Activated naive CD8-positive, alpha-beta T cell treated with anti-CD3 and anti-CD28 coated beads, Interleukin-2, amount 10 ng/mL, durations not matched to agents 7 days and 5 days (primary cell): ENCODE data around the gene ALDH1A3. TPM values are rescaled to one million over a fixed set of nuclear protein-coding genes. Genes with fewer than 3 reads are reported as not detected.

Experiments
- ATAC-seq: fragments of 150-1000 bp; cut with Tn5 transposase; one replicate; pipeline ENCODE4 v1.10.0; 2021; ENCODE audit warnings: low read depth, moderate library complexity
- POLR2A ChIA-PET: fragments of 350-600 bp; sonication (Branson Sonifier 250); formaldehyde crosslinking; loops from one replicate; lab custom pipeline; 2021; ENCODE audit warnings: antibody characterized with exemption; lab: Charles Lee
- DNase-seq: peaks from one replicate; pipeline ENCODE4 v3.0.0; 2021
- H3K27ac Mint-ChIP-seq: one replicate; pipeline ENCODE4 v1.8.0; 2022; ENCODE audit warnings: mild to moderate bottlenecking, mixed read lengths
- H3K27me3 Mint-ChIP-seq: one replicate; pipeline ENCODE4 v1.8.0; 2022; ENCODE audit warnings: mild to moderate bottlenecking, moderate library complexity, mixed read lengths
- H3K36me3 Mint-ChIP-seq: one replicate; pipeline ENCODE4 v1.8.0; 2021; ENCODE audit warnings: mild to moderate bottlenecking, mixed read lengths
- H3K4me1 Mint-ChIP-seq: one replicate; pipeline ENCODE4 v1.8.0; 2021; ENCODE audit warnings: mixed read lengths
- H3K4me3 Mint-ChIP-seq: one replicate; pipeline ENCODE4 v1.8.0; 2022; ENCODE audit warnings: mild to moderate bottlenecking, moderate library complexity, mixed read lengths
- H3K9me3 Mint-ChIP-seq: one replicate; pipeline ENCODE4 v1.8.0; 2021; ENCODE audit warnings: mixed read lengths
- total RNA-seq, 2 experiments: library from RNA; stranded (reverse); gene quantifications; one replicate each; pipeline ENCODE4 v1.2.3, GENCODE V29; 2021

The ALDH1A3 gene
- total RNA-seq, 2 experiments from 2014 or later: not detected

DNA sequence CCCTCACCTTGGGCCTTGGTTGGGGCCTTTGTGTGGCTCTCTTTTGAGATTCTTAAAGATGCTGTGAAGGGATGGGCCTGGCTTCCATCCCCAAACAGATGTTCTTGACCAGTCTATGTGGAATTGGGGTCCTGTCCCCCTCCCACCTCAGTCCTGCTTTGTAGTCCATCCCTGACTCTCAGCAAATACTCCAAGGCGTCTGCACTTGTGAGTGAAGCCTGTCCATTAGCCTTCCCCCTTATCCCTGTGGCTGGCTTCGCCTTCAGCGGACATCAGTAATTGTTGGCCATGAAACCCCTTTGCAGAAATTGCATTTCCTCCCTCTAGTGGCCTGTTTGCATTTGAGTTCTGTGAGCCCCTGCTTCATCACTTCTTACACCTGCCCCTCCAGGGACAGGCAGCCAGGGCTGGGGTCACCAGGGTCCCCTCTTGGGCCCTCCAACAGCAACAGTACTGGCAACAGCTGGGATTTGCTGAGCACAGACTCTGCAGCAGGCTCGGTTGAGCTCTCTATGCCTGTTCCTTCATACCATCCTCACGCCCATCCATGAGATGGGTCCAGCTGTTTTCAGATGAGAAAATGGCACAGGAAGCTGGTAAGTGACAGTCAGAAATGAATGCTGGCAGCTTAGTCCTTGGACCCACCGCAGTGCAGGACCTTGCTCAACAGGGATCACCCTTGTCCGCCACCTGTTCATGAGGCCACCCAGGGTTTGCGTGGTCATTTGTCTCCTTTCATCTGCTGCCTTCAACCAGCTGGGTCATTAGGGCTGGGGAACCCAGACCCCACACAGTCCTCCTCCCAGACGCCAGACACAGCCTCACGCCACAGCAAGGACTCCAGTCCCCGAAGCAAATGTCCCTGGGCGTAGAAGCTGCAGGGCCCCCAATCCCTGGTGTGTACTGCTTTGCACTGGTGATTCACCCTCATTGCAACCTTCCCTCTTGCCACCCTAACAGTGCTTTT, 30.6 kb downstream of the ALDH1A3 start:
- Mint-ChIP-seq H3K9me3 (no peaks in the 10 kb centered on the region), H3K4me3 (no peak overlapping the region), H3K27me3 (peaks cover 36% of the 10 kb centered on the region), H3K27ac (no peak overlapping the region), H3K4me1 (no peaks in the 10 kb centered on the region), H3K36me3 (no peaks in the 10 kb centered on the region)
- DNase-seq (no peak), ATAC-seq (no peak)
- POLR2A ChIA-PET: no interaction called here

DNA sequence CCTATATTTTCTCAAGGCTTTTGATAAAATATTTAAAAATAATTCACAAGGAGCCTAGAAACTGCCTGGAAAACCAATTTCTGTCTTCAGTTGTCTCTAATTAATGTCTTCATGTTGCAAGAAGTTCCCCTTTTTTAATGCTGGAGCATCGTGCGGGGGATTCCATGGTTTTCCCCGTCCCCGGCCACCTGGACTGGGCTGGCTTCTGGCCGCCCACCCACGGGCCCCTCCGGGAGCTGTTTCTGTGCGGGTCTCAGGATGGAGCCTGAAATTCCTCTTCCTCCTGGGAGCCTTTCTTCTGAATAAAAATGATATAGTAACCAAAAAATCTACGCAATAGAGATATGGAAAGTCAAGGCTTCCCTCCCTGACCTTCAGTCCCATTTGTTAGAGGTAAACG, 31.5 kb downstream of the ALDH1A3 start:
- no peaks in the 10 kb centered on the region for H3K4me1 Mint-ChIP-seq
- peaks cover 33% of the 10 kb centered on the region for H3K27me3 Mint-ChIP-seq
- H3K36me3 Mint-ChIP-seq: no peaks in the 10 kb centered on the region
- H3K4me3 Mint-ChIP-seq: no peak overlapping the region
- no peak for DNase-seq
- ATAC-seq: no peak
- POLR2A ChIA-PET: no interaction called here
- H3K27ac Mint-ChIP-seq: no peak overlapping the region
- H3K9me3 Mint-ChIP-seq: no peaks in the 10 kb centered on the region

DNA sequence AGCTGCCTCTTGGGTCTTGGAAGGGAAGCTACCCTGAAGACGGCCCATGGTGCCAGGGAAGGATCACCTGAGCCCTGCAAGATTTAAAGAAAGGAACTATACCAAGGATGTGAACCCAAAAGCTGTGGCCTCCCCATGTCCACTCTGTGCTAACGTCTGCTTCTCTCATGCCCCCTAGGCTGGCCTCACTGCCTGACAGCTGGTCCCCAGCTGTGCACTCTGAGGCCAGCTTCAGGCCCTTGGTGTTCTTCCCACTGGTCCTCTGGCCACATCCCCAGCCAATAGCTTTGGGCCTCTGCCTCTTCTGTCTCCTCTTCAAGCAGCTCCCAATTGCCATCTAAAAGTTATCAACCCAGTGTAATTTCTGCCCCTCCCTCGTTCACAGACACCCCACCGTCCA, 34.3 kb downstream of the ALDH1A3 start:
- DNase-seq (no peak), ATAC-seq (no peak)
- Mint-ChIP-seq H3K4me1 (peaks cover 5% of the 10 kb centered on the region), H3K27ac (no peak overlapping the region), H3K36me3 (no peaks in the 10 kb centered on the region), H3K4me3 (no peak overlapping the region), H3K27me3 (peaks cover 46% of the 10 kb centered on the region), H3K9me3 (no peaks in the 10 kb centered on the region)
- POLR2A ChIA-PET: no interaction called here

DNA sequence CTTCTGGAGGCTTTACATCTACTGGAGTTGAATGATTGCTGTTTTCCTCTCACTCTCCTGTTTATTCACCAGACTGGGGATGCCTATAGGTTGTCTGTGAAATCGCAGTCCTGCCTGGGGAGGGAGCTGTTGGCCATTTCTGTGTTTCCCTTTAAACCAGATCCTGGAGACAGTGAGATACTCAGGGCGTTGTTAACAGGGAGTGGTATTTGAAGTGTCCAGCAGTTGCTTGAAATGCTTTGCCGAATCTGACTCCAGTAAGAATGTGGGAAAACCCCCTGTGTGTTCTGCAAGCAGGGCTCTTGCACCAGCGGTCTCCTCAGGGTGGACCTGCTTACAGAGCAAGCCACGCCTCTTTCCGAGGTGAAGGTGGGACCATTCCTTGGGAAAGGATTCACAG, 35.2 kb downstream of the ALDH1A3 start:
- POLR2A ChIA-PET: no interaction called here
- H3K27ac Mint-ChIP-seq: no peak overlapping the region
- ATAC-seq (no peak), DNase-seq (no peak)
- H3K27me3 Mint-ChIP-seq: peaks cover 48% of the 10 kb centered on the region
- H3K9me3 Mint-ChIP-seq: no peaks in the 10 kb centered on the region
- no peak overlapping the region for H3K4me3 Mint-ChIP-seq
- H3K4me1 Mint-ChIP-seq: peaks cover 6% of the 10 kb centered on the region
- no peaks in the 10 kb centered on the region for H3K36me3 Mint-ChIP-seq

DNA sequence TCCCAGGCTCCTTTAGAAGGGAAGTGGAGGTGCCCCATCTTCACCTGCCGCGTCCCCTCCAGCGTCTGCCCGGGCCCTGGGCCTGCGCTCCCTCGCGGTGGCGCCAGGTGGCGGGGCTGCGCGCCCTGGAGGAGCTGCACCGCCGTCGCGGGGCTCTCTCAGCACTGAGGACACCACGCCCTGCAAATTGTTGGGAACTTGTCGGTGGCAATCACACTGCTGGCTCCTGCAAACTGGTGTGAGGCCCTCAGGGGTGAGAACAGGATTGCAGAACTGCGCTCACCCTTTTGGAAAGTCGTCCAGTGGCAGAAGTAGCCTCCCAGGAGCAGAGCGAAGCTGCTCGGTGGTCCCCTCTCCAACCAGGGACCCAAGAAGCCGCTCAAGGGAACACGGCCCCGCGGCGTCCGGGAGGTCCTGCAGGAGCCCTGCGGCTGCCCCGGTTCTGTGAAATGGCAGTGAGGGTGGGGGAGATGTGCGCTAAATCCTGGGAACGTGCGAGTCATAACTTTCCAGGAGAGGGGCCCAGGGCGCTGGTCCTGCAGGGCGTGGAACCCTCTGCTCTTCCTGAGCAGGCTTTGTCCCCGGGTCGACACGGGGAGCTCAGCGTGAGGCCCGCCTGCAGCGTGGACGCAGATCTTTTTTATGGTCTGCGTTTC, 38.5 kb downstream of the ALDH1A3 start:
- peak overlapping the region; percentile 82 for H3K4me3 Mint-ChIP-seq
- DNase-seq: peak; percentile 88

DNA sequence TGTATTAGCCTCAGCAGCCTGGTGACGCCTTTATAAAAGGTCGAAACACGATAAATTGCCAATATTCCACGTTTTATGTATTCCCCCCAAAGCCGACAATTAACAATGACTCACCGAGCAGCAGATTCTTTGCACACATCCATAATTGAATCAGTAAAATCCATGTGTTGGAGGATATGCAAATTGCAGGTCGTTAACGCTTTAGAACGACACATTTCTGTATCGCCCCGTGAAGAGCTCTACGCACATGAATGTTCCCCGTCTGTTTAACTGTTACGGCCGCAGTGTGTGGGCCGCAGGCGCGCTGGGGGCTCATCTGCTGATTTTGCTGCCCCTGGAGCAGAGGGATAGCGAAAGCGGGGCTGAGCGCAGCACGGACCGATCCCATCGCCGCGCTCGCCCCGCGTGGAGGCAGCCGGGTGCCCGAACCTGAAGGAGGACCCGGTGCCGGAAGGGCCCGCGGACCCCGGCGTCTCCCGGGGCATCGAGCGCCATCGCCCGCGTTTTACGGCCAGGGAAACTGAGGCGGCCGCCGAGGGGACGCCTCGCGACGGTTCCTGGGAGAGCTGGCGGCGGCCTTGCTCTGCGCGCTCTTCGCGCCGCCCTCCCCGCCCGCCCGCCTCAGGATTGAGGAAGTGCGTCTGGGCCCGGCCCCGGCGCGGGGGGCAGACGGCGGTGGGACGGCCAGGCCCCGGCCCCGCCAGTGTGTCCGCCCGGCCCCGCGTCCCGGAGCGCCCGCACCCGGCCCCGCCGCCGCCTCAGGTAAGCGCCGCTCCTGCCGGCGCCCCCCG, 39.3 kb downstream of the ALDH1A3 start, which contains the start of gene LRRK1:
Gene LRRK1 (plus strand): TSS at position 668 of the 791 bp plus-strand sequence. CDS start 5,276 bp downstream, outside the sequence.
- ATAC-seq (peak; percentile 13), DNase-seq (peak; percentile 55)
- H3K27me3 Mint-ChIP-seq: peaks cover 64% of the 10 kb centered on the region
- peak within 1 kb of the TSS; percentile 82 for H3K4me3 Mint-ChIP-seq
- H3K36me3 Mint-ChIP-seq: no peaks in the 10 kb centered on the region
- H3K27ac Mint-ChIP-seq: no peak within 1 kb of the TSS
- H3K4me1 Mint-ChIP-seq: peaks cover 16% of the 10 kb centered on the region
- POLR2A ChIA-PET: no interaction called here
- H3K9me3 Mint-ChIP-seq: no peaks in the 10 kb centered on the region

More for the DNA sequence above, 38.5 kb downstream of the ALDH1A3 start:
- Mint-ChIP-seq H3K27me3 (peaks cover 67% of the 10 kb centered on the region), H3K9me3 (no peaks in the 10 kb centered on the region), H3K36me3 (no peaks in the 10 kb centered on the region), H3K27ac (no peak overlapping the region), H3K4me1 (peaks cover 16% of the 10 kb centered on the region)
- POLR2A ChIA-PET: no interaction called here
- ATAC-seq: peak; percentile 94

DNA sequence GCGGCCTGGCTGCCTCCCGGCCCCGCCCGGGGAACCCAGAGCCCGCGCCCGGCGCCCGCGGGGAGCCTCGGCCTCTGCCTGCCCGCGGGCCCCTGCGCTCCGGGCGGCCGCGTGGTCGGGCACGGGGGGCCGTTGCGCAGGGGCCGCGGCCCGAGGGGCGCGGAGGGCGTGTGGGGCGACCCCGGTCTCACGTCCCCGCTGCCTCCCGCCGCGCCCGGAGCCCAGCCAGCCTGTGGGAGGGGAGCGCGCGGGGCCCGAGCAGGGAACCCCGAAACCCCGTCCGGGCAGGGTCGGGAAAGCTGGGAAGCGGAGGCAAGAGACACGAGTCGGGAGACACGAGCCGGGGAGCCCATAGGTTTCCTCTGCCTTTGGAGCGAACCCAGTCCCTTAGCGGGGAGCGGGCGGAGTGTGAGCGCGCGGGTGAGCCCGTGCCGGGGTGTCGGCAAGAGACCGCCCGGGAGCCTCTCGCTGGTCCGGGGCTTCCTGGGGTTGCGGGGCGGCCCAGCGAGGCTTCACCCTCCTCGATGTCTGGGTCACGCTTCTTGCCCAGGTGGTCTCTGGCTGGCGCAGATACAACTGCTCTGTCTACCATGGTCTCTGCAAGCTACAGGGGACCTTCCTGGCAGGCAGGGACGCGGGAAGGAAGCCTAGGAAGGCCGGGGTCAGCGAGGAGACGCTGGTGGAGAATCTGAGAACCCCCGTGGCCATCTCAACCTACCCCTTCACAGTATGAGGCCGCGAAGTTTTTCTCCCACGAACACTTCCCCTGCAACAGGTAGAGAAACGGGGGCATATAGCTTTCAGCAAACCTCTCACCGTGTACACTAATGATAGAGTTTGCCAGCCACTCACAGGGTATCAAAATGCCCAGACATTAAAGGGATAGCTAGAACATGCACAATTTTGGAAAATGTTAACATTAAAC, 40.1 kb downstream of the ALDH1A3 start:
- POLR2A ChIA-PET: no interaction called here
- DNase-seq: peak; percentile 65
- peaks cover 16% of the 10 kb centered on the region for H3K4me1 Mint-ChIP-seq
- no peaks in the 10 kb centered on the region for H3K36me3 Mint-ChIP-seq
- H3K4me3 Mint-ChIP-seq: peak overlapping the region; percentile 46
- no peak overlapping the region for H3K27ac Mint-ChIP-seq
- no peak for ATAC-seq
- H3K27me3 Mint-ChIP-seq: peaks cover 65% of the 10 kb centered on the region
- no peaks in the 10 kb centered on the region for H3K9me3 Mint-ChIP-seq

DNA sequence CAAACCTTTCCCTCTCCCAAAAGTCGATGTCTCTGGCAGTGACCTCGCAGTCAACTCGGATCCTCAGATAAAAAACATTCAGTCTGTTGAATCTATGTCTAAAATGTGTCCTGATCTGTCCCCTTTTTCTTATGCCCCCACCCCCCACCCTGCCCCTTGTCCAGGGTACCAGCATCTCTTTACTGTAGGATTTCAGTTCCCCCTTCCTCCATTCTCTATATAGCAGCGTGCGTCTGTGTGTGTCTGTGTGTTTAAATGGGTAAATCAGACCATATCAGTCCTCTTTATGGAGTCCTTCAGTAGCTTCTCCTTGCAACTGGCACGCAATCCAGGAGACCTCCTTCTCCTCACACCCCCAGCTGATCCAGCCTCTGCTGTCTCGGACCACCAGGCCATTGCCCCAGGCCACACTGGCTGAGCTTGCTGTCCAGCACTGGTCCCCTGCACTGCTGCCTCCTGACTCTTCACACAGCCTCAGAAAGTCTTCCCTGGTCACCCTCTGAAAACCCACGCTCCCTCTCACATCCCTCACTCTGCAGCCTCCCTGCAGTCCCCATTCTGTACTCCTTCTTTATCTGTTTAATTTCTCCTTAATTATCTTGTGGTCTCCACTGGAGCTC, 41.0 kb downstream of the ALDH1A3 start:
- no peak for DNase-seq
- Mint-ChIP-seq H3K4me3 (peak overlapping the region; percentile 39), H3K36me3 (no peaks in the 10 kb centered on the region), H3K27ac (no peak overlapping the region), H3K9me3 (no peaks in the 10 kb centered on the region), H3K27me3 (peaks cover 61% of the 10 kb centered on the region), H3K4me1 (peaks cover 16% of the 10 kb centered on the region)
- ATAC-seq: no peak
- POLR2A ChIA-PET: no interaction called here

DNA sequence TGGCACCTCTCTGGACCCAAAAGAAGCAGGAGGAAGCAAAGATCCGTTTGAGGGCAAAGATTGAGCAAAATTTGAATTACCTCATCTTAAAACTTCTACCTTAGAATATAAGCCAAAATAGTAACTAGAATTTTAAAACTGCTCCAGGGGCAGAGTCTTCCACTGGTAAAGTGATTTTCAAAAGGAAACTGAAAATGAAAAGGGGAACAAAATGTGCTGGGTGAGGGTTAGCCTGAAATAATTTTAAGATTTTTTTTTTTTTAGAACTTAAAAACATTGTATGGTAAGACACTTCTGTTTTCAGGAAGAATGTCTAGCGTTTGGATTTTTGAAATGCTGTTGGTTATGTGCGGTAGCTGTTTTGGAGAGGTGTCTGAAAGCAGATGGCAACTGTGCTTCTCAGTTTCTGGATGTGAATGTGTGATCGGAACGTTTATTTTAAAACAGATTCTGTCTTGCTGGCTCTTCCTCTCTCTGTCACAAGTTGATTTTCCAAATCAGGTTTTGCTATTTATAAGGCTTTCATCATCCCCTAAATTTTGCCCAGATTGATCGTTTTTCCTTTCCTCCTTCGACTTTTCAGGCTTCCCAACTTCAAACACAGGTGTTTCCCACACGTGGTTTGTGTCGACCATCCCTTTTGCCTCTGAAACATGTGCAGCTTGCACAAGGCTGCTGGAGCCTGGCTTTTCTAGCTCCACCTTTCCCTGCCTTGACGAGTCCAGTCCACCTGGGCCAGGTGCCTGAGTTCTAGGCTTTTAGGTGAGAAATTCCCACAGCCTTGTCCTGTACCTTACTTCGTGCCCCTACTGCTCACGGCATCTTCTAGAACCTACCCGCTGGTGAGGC, 42.8 kb downstream of the ALDH1A3 start:
- H3K4me3 Mint-ChIP-seq: peak overlapping the region; percentile 57
- H3K36me3 Mint-ChIP-seq: no peaks in the 10 kb centered on the region
- peaks cover 16% of the 10 kb centered on the region for H3K4me1 Mint-ChIP-seq
- peaks cover 56% of the 10 kb centered on the region for H3K27me3 Mint-ChIP-seq
- ATAC-seq (no peak), DNase-seq (no peak)
- no peak overlapping the region for H3K27ac Mint-ChIP-seq
- H3K9me3 Mint-ChIP-seq: no peaks in the 10 kb centered on the region
- POLR2A ChIA-PET: no interaction called here

DNA sequence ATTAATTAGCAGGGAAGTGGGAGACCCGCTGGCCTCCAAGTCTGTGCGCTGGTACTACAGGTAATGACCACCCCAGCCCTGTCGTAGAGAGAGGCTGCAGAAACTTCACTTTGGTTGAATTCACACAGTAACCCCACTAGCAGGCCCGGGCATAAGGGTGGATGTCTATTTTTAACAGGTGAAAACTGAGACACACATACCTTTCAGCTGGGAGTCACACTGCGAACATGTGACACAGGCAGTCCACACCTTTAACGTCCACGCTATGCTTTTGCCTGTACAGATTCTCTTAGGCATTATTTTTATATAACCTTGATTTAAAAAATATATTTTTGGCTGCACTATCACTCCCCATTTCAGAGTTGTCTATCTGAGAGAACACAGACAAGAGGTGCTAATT, 43.4 kb downstream of the ALDH1A3 start:
- H3K9me3 Mint-ChIP-seq: no peaks in the 10 kb centered on the region
- H3K4me1 Mint-ChIP-seq: peaks cover 16% of the 10 kb centered on the region
- DNase-seq (no peak), ATAC-seq (no peak)
- POLR2A ChIA-PET: interaction anchor here (0.6 kb wide), 1 partner anchor 10 kb away, joined by 5 read pairs; no protein-coding TSS in a partner anchor
- no peak overlapping the region for H3K4me3 Mint-ChIP-seq
- no peak overlapping the region for H3K27ac Mint-ChIP-seq
- H3K27me3 Mint-ChIP-seq: peaks cover 52% of the 10 kb centered on the region
- H3K36me3 Mint-ChIP-seq: no peaks in the 10 kb centered on the region

DNA sequence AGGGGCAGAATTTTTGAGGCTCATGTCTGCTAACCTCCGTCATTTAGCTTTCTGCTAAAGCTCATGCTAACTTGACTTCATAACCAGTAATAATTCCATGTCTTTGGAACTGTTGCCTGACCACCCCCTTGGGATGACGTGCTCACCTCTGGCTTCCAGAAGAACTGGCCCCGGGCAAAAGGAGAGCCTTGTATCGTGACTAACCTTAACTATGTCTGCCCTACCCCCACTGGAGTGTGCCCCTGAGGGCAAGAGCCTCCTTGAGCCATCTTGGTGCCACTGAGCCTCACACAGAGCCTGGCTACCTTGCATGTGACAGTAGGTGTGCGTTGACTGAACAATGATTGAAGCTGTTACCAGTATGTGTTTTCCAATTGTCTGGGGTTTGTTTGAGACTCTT, 44.3 kb downstream of the ALDH1A3 start:
- Mint-ChIP-seq H3K27ac (no peak overlapping the region), H3K27me3 (peaks cover 44% of the 10 kb centered on the region), H3K4me1 (peaks cover 11% of the 10 kb centered on the region), H3K36me3 (no peaks in the 10 kb centered on the region), H3K9me3 (no peaks in the 10 kb centered on the region), H3K4me3 (no peak overlapping the region)
- DNase-seq: no peak
- no peak for ATAC-seq
- POLR2A ChIA-PET: interaction anchor here (0.6 kb wide), 1 partner anchor 10 kb away, joined by 5 read pairs; no protein-coding TSS in a partner anchor
